Skeletal muscle cell (primary cell): Measurements from ENCODE around the gene GSK3A.

ENCODE experiments used
- DNase-seq: peaks from one replicate; pipeline ENCODE4 v3.0.0-alpha.2; 2010; ENCODE audit warnings: low read depth
- H3K4me3 ChIP-seq: 2 replicates; pipeline ENCODE4 v1.5.1; 2011; ENCODE audit warnings: low read depth, mild to moderate bottlenecking, control low read depth, low read length, moderate library complexity

Gene GSK3A

GRCh38 chr19:42242512-42243409, at the start of gene GSK3A:
GSK3A (minus strand) TSS chr19:42242602; CDS start chr19:42242465, 137 bp downstream.
- DNase-seq, result peak; percentile 97
- peak within 1 kb of the TSS; percentile 69 for H3K4me3 ChIP-seq

- no peak for DNase-seq
- no peak overlapping the region for H3K4me3 ChIP-seq
Measured at GRCh38 chr19:42291435-42291810, 49.0 kb upstream of the GSK3A start.

- no peak for DNase-seq
Measured at GRCh38 chr19:42290523-42291434, 48.4 kb upstream of the GSK3A start.

GRCh38 chr19:42290136-42290522, 47.7 kb upstream of the GSK3A start:
- DNase-seq, result no peak
- no peak overlapping the region for H3K4me3 ChIP-seq

More at GRCh38 chr19:42290523-42291434, 48.4 kb upstream of the GSK3A start:
- no peak overlapping the region for H3K4me3 ChIP-seq

GRCh38 chr19:42289556-42290041, 47.2 kb upstream of the GSK3A start:
- no peak overlapping the region for H3K4me3 ChIP-seq
- DNase-seq, result no peak

- DNase-seq, result no peak
- no peak overlapping the region for H3K4me3 ChIP-seq
Measured at GRCh38 chr19:42288881-42289555, 46.6 kb upstream of the GSK3A start.

GRCh38 chr19:42288387-42288786, 46.0 kb upstream of the GSK3A start:
- no peak for DNase-seq
- H3K4me3 ChIP-seq, result no peak overlapping the region

GRCh38 chr19:42287827-42288107, 45.4 kb upstream of the GSK3A start:
- H3K4me3 ChIP-seq, result no peak overlapping the region
- no peak for DNase-seq

GRCh38 chr19:42287017-42287826, 44.8 kb upstream of the GSK3A start:
- no peak overlapping the region for H3K4me3 ChIP-seq
- no peak for DNase-seq

- DNase-seq, result no peak
- peak overlapping the region; percentile 81 for H3K4me3 ChIP-seq
Measured at GRCh38 chr19:42286349-42287016, 44.1 kb upstream of the GSK3A start.

GRCh38 chr19:42285988-42286348, 43.6 kb upstream of the GSK3A start:
- H3K4me3 ChIP-seq, result peak overlapping the region; percentile 81
- DNase-seq, result no peak

GRCh38 chr19:42285541-42285941, 43.1 kb upstream of the GSK3A start:
- no peak for DNase-seq
- H3K4me3 ChIP-seq, result peak overlapping the region; percentile 81

- H3K4me3 ChIP-seq, result peak overlapping the region; percentile 81
- DNase-seq, result no peak
Measured at GRCh38 chr19:42284591-42285341, 42.4 kb upstream of the GSK3A start.

- H3K4me3 ChIP-seq, result peak overlapping the region; percentile 30
- DNase-seq, result no peak
Measured at GRCh38 chr19:42284066-42284501, 41.7 kb upstream of the GSK3A start.

GRCh38 chr19:42283188-42284065, 41.0 kb upstream of the GSK3A start:
- peak; percentile 78 for DNase-seq
- peak overlapping the region; percentile 45 for H3K4me3 ChIP-seq

- DNase-seq, result no peak
- H3K4me3 ChIP-seq, result peak overlapping the region; percentile 45
Measured at GRCh38 chr19:42282819-42283187, 40.4 kb upstream of the GSK3A start.
